Astrocyte (in vitro differentiated cells and primary cell): ENCODE measurements around the gene DGKG.

Source experiments
- CTCF ChIP-seq: IDR thresholded peaks from 2 replicates; pipeline ENCODE4 v1.5.1; 2011; ENCODE audit warnings: low read depth, mild to moderate bottlenecking, inconsistent platforms, low read length, moderate library complexity; ENCODE audit not compliant: insufficient read depth
- EZH2 ChIP-seq: IDR thresholded peaks from 2 replicates; pipeline ENCODE4 v1.6.1; 2012; ENCODE audit warnings: mild to moderate bottlenecking, low read length, inconsistent platforms; ENCODE audit not compliant: insufficient read depth

GRCh38 chr3:186152889-186153292 is 209.1 kb downstream of the DGKG start:
- TF ChIP-seq CTCF (no peak), EZH2 (no peak)
